ENCODE measurements around the gene ASIC5. TPM values are rescaled to one million over a fixed set of nuclear protein-coding genes. Genes with fewer than 3 reads are reported as not detected.

Gene ASIC5
- total RNA-seq, 1 donor from 2014 or later: not detected

DNA sequence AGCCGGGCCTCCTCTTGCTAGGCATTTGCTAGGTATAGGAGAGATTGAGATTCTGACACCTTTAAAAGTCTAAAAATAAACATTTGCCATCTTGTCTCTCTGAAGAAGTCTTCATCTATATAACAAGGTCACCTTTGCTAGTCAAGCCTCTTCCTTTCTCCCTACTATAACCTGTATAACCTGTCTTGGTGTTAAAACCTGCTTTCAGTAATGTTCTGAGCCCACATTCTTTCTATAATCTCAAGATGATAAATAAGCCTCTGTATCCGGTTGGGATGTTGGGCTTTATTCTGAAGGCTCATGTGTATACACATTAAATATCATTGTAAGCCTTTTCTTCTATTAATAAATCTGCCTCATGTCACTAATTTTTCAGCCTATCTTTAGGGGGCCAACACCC lies 10.2 kb downstream of the ASIC5 start:
- no peak for FAIRE-seq
- H3K4me2 ChIP-seq (ENCODE audit: low read length): no peak overlapping the region

DNA sequence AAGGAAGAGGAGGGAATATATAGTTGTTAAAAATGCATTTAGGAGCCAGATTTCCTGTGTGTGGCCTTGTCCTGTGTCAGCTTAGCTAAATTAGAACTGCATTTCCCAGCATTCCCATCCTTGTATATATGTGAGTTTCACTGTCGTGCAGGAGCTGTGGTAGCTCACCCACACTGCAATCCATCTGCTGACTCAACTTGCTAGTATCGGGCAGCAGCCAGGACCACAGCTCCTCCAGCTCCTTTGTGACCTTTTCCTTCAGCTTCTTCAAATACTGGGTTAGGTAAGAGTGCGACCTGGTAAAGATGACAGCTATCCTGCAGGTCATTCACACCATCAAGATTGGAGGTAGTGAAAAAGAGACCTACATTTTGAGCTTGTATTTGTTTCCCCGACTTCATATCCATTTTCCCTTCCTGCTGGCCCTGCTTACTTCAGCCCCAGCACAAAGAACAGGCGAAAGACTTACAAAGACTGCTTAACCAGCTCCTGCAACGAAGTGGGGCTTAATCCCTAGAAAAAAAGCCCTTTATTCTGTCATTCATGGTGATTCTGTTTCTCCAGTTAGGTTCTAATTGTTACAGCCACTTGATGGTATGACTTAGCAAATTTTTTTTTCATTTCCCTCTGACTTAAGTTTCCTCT lies 11.4 kb downstream of the ASIC5 start:
- peak overlapping the region; percentile 16 for H3K27ac Mint-ChIP-seq (ENCODE audit: unreplicated experiment)
- H3K4me1 ChIP-seq (ENCODE audit: insufficient read depth, low read length): peaks cover 6% of the 10 kb centered on the region
- peak; percentile 70 for DNase-seq (ENCODE audit: low read depth)

More for the DNA sequence above, 10.2 kb downstream of the ASIC5 start:
- no peaks in the 10 kb centered on the region for H3K36me3 Mint-ChIP-seq (ENCODE audit: low read depth, unreplicated experiment)
- Histone ChIP-seq H3K4me1 (ENCODE audit: insufficient read depth, low read length) (peaks cover 6% of the 10 kb centered on the region), H2AFZ (ENCODE audit: low read depth, low read length) (no peak overlapping the region), H3K9me3 (ENCODE audit: insufficient read depth, low read depth, low read length) (no peaks in the 10 kb centered on the region), H3K27ac (ENCODE audit: low read depth, low read length) (no peak overlapping the region), H4K20me1 (ENCODE audit: insufficient read depth, low read length) (no peaks in the 10 kb centered on the region), H3K79me2 (ENCODE audit: insufficient read depth, low read length) (no peaks in the 10 kb centered on the region), H3K4me3 (ENCODE audit: insufficient read depth, low read depth, low read length) (no peak overlapping the region), H3K36me3 (ENCODE audit: insufficient read depth, low read length) (no peaks in the 10 kb centered on the region), H3K9ac (ENCODE audit: low read length) (no peak overlapping the region), H3K27me3 (ENCODE audit: insufficient read depth, low read length) (no peaks in the 10 kb centered on the region)
- no peak overlapping the region for H3K4me3 Mint-ChIP-seq (ENCODE audit: unreplicated experiment)
- no peaks in the 10 kb centered on the region for H3K27me3 Mint-ChIP-seq (ENCODE audit: low read depth, unreplicated experiment)
- DNase-seq (ENCODE audit: low read depth): no peak
- no peak for TF ChIP-seq EZH2 (IDR thresholded peaks at IDR 0.05; ENCODE audit: insufficient read depth, low read length)
- TF ChIP-seq, protein P1, sequence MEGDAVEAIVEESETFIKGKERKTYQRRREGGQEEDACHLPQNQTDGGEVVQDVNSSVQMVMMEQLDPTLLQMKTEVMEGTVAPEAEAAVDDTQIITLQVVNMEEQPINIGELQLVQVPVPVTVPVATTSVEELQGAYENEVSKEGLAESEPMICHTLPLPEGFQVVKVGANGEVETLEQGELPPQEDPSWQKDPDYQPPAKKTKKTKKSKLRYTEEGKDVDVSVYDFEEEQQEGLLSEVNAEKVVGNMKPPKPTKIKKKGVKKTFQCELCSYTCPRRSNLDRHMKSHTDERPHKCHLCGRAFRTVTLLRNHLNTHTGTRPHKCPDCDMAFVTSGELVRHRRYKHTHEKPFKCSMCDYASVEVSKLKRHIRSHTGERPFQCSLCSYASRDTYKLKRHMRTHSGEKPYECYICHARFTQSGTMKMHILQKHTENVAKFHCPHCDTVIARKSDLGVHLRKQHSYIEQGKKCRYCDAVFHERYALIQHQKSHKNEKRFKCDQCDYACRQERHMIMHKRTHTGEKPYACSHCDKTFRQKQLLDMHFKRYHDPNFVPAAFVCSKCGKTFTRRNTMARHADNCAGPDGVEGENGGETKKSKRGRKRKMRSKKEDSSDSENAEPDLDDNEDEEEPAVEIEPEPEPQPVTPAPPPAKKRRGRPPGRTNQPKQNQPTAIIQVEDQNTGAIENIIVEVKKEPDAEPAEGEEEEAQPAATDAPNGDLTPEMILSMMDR (IDR thresholded peaks at IDR 0.05; ENCODE audit: insufficient read depth, low read depth, low read length): no peak
- H3K4me1 Mint-ChIP-seq (ENCODE audit: low read depth, unreplicated experiment): peaks cover 3% of the 10 kb centered on the region
- H3K9me3 Mint-ChIP-seq (ENCODE audit: unreplicated experiment): no peaks in the 10 kb centered on the region
- H3K27ac Mint-ChIP-seq (ENCODE audit: unreplicated experiment): no peak overlapping the region

More for the DNA sequence above, 11.4 kb downstream of the ASIC5 start:
- Mint-ChIP-seq H3K4me3 (ENCODE audit: unreplicated experiment) (no peak overlapping the region), H3K9me3 (ENCODE audit: unreplicated experiment) (no peaks in the 10 kb centered on the region), H3K4me1 (ENCODE audit: low read depth, unreplicated experiment) (peaks cover 3% of the 10 kb centered on the region), H3K27me3 (ENCODE audit: low read depth, unreplicated experiment) (no peaks in the 10 kb centered on the region), H3K36me3 (ENCODE audit: low read depth, unreplicated experiment) (no peaks in the 10 kb centered on the region)
- H4K20me1 ChIP-seq (ENCODE audit: insufficient read depth, low read length): no peaks in the 10 kb centered on the region
- no peak for FAIRE-seq
- no peaks in the 10 kb centered on the region for H3K9me3 ChIP-seq (ENCODE audit: insufficient read depth, low read depth, low read length)
- peak overlapping the region; percentile 66 for H2AFZ ChIP-seq (ENCODE audit: low read depth, low read length)
- TF ChIP-seq EZH2 (IDR thresholded peaks at IDR 0.05; ENCODE audit: insufficient read depth, low read length): no peak
- TF ChIP-seq, protein P1 (IDR thresholded peaks at IDR 0.05; ENCODE audit: insufficient read depth, low read depth, low read length): no peak
- H3K4me3 ChIP-seq (ENCODE audit: insufficient read depth, low read depth, low read length): peak overlapping the region; percentile 35
- H3K27me3 ChIP-seq (ENCODE audit: insufficient read depth, low read length): no peaks in the 10 kb centered on the region
- peak overlapping the region; percentile 20 for H3K27ac ChIP-seq (ENCODE audit: low read depth, low read length)
- no peaks in the 10 kb centered on the region for H3K36me3 ChIP-seq (ENCODE audit: insufficient read depth, low read length)
- H3K79me2 ChIP-seq (ENCODE audit: insufficient read depth, low read length): no peaks in the 10 kb centered on the region
- peak overlapping the region; percentile 73 for H3K4me2 ChIP-seq (ENCODE audit: low read length)
- H3K9ac ChIP-seq (ENCODE audit: low read length): peak overlapping the region; percentile 39

All from astrocyte (in vitro differentiated cells and primary cell).